ENCODE data around the gene ZNF438.

ZNF438 gene

DNA sequence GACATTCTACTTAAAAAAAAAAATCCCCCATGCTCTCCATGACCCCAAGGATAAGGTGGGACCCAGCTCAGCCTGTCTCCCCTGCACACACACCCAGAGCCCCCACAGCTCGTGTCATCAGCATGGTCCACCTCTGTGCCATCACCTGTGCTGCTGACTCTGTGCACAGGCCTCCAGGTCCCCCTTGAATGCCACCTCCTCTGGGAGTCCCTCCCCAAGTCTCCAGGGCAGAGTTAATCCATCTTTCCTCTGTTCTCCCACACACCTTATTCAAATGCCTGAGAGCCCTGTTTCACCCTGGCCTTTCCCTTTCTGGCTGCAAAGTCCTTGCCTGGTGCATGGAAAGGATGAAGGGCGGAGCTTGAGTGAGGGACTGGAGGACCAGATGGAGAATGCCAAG is 208.0 kb downstream of the ZNF438 start:
- H3K9me3 ChIP-seq, result no peaks in the 10 kb centered on the region
- H3K36me3 ChIP-seq, result no peaks in the 10 kb centered on the region
- no peak for DNase-seq
- H3K27me3 ChIP-seq, result no peaks in the 10 kb centered on the region
- no peaks in the 10 kb centered on the region for H3K4me1 ChIP-seq
- no peak for TF ChIP-seq CTCF (IDR thresholded peaks at IDR 0.05; ENCODE audit: low read depth, low read length)
- no peak overlapping the region for H3K4me3 ChIP-seq (ENCODE audit: low read depth, low read length)

GRCh38 chr10:30822693-30823465 is 208.8 kb downstream of the ZNF438 start:
- Histone ChIP-seq H3K27me3 (no peaks in the 10 kb centered on the region), H3K9me3 (no peaks in the 10 kb centered on the region), H3K4me1 (no peaks in the 10 kb centered on the region), H3K4me3 (ENCODE audit: low read depth, low read length) (no peak overlapping the region), H3K36me3 (no peaks in the 10 kb centered on the region)
- no peak for DNase-seq
- no peak for TF ChIP-seq CTCF (IDR thresholded peaks at IDR 0.05; ENCODE audit: low read depth, low read length)

DNA sequence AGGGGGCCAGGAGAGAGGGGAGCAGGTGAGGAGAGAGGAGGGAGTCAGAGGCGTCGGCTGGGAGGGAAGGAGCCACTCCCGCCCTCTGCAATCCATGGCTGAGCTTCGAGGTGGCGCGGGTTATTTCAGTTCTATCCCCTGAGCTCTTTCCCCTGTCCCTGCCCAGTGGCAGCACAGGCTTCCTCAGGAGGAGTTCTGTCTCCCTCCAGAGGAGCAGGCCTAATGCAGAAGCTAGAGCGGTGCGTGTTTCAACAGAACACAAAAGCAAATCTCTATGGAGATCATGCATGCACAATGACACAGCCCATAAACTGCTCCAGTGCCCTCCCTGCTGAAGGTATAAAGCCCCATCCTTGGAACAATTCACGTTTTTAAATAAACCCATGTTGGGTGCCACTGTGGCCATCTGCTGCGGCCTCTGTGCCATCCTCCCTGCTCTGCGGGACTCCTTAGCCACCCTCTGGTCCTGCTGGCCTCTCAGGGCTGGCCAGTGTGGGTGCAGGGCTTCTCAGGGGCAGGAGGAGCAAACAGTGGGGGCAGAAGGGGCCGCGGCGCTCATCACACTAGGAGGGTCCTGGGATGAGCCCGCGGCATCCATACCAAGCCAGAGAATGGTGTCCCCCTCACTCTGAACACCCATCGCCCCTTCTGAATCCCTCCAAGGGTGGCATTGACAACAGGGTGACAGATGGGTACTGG is 209.5 kb downstream of the ZNF438 start:
- Histone ChIP-seq H3K9me3 (no peaks in the 10 kb centered on the region), H3K4me3 (ENCODE audit: low read depth, low read length) (no peak overlapping the region), H3K27me3 (no peaks in the 10 kb centered on the region), H3K4me1 (no peaks in the 10 kb centered on the region), H3K36me3 (no peaks in the 10 kb centered on the region)
- no peak for TF ChIP-seq CTCF (IDR thresholded peaks at IDR 0.05; ENCODE audit: low read depth, low read length)
- DNase-seq, result no peak

DNA sequence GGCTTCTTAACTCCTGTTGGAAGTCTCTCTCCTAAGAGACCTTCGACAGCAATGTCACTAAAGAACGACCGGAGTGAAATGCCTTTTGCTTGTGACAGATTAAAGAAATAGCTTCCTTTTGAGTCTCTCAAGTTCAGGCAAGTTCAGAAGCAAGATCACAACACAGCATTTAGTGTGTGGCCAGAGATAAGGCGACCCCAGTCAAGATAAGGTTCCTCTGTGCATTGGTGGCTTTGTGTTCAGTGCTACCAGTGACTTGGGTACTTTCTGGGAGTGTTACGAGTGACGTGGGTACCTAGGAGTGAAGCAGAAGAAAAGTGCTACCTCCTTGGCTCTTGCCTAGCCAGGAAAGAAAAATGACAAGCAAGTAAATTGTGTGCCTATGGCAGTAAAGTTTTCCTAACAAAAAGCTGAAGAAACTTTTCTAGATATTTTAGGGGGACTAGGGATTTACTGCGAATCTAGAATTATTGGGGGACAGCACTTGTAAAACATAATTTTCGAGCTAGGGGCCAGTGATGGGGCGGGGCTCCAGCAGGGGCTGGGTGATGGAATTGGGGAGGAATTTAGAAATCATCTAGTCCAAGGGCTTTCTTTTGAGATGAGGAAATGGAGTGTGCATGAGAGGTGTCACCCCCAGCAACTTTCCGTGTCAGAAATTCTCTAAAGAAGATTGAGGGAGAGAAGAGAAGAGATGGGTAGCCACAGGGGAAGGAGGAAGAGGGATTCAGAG is 210.2 kb downstream of the ZNF438 start:
- no peak for TF ChIP-seq CTCF (IDR thresholded peaks at IDR 0.05; ENCODE audit: low read depth, low read length)
- no peak for DNase-seq
- H3K27me3 ChIP-seq, result no peaks in the 10 kb centered on the region

DNA sequence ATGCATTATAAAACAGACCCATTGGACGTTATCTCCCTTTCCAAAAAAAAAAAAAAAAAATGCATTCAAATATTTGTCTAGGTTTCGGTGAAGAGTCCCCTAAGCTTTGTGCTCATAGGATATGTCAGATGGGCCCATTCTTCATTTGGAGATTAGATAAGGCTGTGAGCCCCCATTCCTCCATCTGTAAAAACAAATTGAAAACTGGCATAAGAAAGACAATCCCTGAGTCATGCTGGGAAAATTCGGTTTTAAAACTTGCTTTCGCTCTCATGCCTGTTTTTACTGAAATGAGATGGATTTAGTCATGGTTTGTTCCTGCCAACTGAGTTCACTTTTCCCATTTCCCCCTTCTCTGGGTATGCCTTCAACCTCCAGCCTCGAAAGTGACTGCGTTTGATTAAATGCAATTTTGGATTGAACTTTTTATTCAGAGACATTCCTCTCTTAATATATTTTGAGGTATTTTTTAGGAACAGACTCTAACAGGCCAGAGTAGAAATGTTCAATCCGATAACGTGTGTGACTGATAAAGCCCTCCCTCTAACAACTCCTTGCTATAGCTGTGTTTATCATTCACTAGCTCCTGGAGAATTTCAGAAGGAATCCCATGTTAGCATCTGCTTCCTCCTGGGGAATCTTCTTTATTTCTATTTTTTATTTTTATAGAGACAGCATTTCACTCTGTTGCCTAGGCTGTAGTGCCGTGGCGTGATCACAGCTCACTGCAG is 211.2 kb downstream of the ZNF438 start:
- no peaks in the 10 kb centered on the region for H3K9me3 ChIP-seq
- no peak for DNase-seq
- no peaks in the 10 kb centered on the region for H3K27me3 ChIP-seq
- TF ChIP-seq CTCF (IDR thresholded peaks at IDR 0.05; ENCODE audit: low read depth, low read length), result no peak
- H3K4me1 ChIP-seq, result no peaks in the 10 kb centered on the region; the same call in 1 of the 2 replicates
- no peaks in the 10 kb centered on the region for H3K36me3 ChIP-seq
- no peak overlapping the region for H3K4me3 ChIP-seq (ENCODE audit: low read depth, low read length)

More for the DNA sequence above, 210.2 kb downstream of the ZNF438 start:
- no peaks in the 10 kb centered on the region; the same call in 1 of the 2 replicates for H3K4me1 ChIP-seq
- H3K36me3 ChIP-seq, result no peaks in the 10 kb centered on the region
- no peaks in the 10 kb centered on the region for H3K9me3 ChIP-seq
- no peak overlapping the region for H3K4me3 ChIP-seq (ENCODE audit: low read depth, low read length)

Data from BE2C (cell line).